A549 treated with DMSO at 1 μM for 4 hours (cell line): ENCODE results near the gene KCNT1. TPM values are rescaled to one million over a fixed set of nuclear protein-coding genes. Genes with fewer than 3 reads are reported as not detected.

ENCODE experiments used
- total RNA-seq: library from RNA; stranded (reverse); fragments of 200-300 nt; extraction: Qiagen RNA extraction; gene quantifications from 5 replicates; pipeline ENCODE4 v1.2.3, GENCODE V29; 2022; ENCODE audit warnings: low read depth

The KCNT1 gene
- not detected in 5 replicates for total RNA-seq

DNA sequence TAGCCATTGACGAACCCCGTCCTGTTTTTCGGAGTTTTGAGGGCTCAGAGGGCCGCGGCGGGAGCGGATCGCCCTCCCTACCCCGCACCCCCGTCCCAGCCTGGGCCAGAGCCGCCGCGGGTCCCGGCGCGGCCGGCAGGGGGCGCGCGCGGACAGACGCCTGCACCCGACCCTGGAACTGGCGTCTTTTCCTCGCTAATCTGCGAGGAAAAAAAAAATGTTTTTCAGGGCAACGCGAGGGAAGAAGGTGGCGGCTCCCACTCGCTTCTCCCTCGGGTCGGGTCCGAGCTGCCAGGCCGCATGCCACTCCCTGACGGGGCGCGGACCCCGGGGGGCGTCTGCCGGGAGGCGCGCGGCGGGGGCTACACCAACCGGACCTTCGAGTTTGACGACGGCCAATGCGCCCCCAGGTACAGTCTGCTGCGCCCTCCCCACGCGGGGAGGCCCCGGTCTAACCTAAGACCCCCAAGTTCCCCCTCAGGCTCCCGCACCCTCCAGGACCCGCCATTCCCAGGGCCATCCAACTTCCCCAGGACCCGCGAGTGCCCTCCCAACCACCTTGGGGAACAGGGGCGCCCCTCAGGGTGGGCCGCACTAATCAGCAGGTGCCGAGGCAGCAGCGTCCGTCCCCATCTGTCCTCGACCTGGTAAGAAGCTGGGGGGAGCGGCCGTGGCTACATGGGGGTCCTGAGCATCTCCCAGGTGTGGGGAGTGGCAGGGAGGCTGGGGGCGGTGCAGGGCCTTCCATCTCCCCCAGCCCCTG is at the start of gene KCNT1:
TSS of gene KCNT1 (plus strand) at position 227 of the 763 bp plus-strand sequence. CDS start at position 301, 74 bp downstream.

GRCh38 chr9:135662758-135663450 is 39.1 kb upstream of the KCNT1 start, which contains the start of gene LCN9:
Gene LCN9, plus strand, starts transcription at chr9:135663309. Its CDS starts 13 bp downstream, at chr9:135663322.

DNA sequence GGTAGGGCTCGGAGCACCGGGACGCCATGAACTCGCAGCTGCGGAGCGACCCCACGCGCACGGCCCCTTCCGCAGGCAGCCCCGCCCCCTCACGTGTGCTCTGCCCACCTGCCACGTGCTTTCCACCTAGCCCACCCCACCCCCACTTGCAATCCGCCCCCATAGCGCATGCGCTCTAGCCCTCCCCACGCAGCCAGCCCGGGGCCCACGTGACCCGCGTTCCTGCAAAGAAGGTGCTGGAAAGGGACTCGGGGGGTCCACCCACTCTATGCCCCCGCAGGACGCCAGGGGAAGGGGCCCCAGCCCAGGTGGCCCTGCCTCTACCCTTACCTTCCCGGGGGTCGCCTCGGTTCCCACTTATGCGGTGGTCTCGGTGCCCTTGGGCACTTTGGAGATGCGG is 2.5 kb upstream of the KCNT1 start, which contains the start of gene SOHLH1:
TSS of gene SOHLH1 (minus strand) at position 42 of the 400 bp plus-strand sequence. CDS start at position 28, 14 bp downstream.

Other genes with a start within 250 kb of the KCNT1 start
- gene PPP1R26, start 222.4 kb upstream of the KCNT1 start, total RNA-seq: 15.0 to 20.1 TPM (median 19.0 TPM) in 5 replicates
- gene MRPS2, start 201.5 kb upstream of the KCNT1 start, total RNA-seq: 111 to 136 TPM (median 122 TPM) in 5 replicates
- not detected in 5 replicates for gene LCN1, start 180.7 kb upstream of the KCNT1 start, total RNA-seq
- gene OBP2A, start 156.1 kb upstream of the KCNT1 start, total RNA-seq: 0.14 TPM in 1 of 5 replicates, not detected in the others
- gene PAEP, start 140.4 kb upstream of the KCNT1 start, total RNA-seq: 0.13 to 0.46 TPM (median 0.20 TPM) in 3 of 5 replicates, not detected in the others
- gene GLT6D1, start 62.6 kb upstream of the KCNT1 start, total RNA-seq: not detected in 5 replicates
- gene LCN9, start 38.9 kb upstream of the KCNT1 start, total RNA-seq: not detected in 5 replicates
- gene SOHLH1, start 2.7 kb upstream of the KCNT1 start, total RNA-seq: not detected in 5 replicates
- gene CAMSAP1, start 205.4 kb downstream of the KCNT1 start, total RNA-seq: 21.9 to 32.1 TPM (median 23.6 TPM) in 5 replicates